ENCODE data around the gene B3GAT2. TPM values are rescaled to one million over a fixed set of nuclear protein-coding genes. Genes with fewer than 3 reads are reported as not detected.
A peak's percentile ranks its signal among the peaks of the same experiment; 100 is the strongest.

The B3GAT2 gene
- total RNA-seq, 1 experiment from 2014 or later = not detected

- Histone ChIP-seq H4K20me1 (ENCODE audit: low read length) (no peaks in the 10 kb centered on the region), H3K9ac (ENCODE audit: low read length) (no peak overlapping the region), H3K27ac (ENCODE audit: low read length) (no peak overlapping the region), H3K4me1 (ENCODE audit: insufficient read depth, low read length) (no peaks in the 10 kb centered on the region), H3K36me3 (ENCODE audit: low read depth, low read length) (no peaks in the 10 kb centered on the region), H3K9me3 (ENCODE audit: low read length) (no peaks in the 10 kb centered on the region), H3K4me2 (ENCODE audit: low read length) (no peak overlapping the region), H3F3A (ENCODE audit: low read length, unreplicated experiment) (no peaks in the 10 kb centered on the region), H3K27me3 (ENCODE audit: low read length) (no peaks in the 10 kb centered on the region), H3K4me3 (ENCODE audit: low read length) (no peak overlapping the region), H3K9me2 (replicated peaks; ENCODE audit: low read length) (no peaks in the 10 kb centered on the region), H2AFZ (ENCODE audit: low read length) (peak overlapping the region; percentile 40; the same call in 1 of the 2 replicates), H3K79me2 (ENCODE audit: low read length) (no peaks in the 10 kb centered on the region)
- ATAC-seq (peak; percentile 74), DNase-seq (peak; percentile 63)
- TF ChIP-seq EZH2 (IDR thresholded peaks at IDR 0.05; ENCODE audit: low read length, unreplicated experiment) = no peak
- TF ChIP-seq, protein P1, sequence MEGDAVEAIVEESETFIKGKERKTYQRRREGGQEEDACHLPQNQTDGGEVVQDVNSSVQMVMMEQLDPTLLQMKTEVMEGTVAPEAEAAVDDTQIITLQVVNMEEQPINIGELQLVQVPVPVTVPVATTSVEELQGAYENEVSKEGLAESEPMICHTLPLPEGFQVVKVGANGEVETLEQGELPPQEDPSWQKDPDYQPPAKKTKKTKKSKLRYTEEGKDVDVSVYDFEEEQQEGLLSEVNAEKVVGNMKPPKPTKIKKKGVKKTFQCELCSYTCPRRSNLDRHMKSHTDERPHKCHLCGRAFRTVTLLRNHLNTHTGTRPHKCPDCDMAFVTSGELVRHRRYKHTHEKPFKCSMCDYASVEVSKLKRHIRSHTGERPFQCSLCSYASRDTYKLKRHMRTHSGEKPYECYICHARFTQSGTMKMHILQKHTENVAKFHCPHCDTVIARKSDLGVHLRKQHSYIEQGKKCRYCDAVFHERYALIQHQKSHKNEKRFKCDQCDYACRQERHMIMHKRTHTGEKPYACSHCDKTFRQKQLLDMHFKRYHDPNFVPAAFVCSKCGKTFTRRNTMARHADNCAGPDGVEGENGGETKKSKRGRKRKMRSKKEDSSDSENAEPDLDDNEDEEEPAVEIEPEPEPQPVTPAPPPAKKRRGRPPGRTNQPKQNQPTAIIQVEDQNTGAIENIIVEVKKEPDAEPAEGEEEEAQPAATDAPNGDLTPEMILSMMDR (conservative IDR thresholded peaks at IDR 0.05; ENCODE audit: low read depth, low read length) = peak; percentile 86
- BruUV-seq (replicated peaks) = no TSS peak
- intact Hi-C loops (cut with micrococcal nuclease) = loop anchor here (1.0 to 10.0 kb wide), 3 partner anchors 128 to 360 kb away; no protein-coding TSS in a partner anchor
- ChIA-PET POLR2A (ENCODE audit: unreplicated experiment) (interaction anchor here (0.6 kb wide), 1 partner anchor 471 kb away, joined by 4 read pairs; the partner anchor contains the start of gene FAM135A), CTCF (interaction anchor here (0.6 to 1.0 kb wide), 4 partner anchors 10 to 364 kb away, joined by 3 to 5 read pairs (median 3); no protein-coding TSS in a partner anchor)
Observed at GRCh38 chr6:70884074-70884983, 72.5 kb downstream of the B3GAT2 start.

GRCh38 chr6:70879496-70879895, 77.4 kb downstream of the B3GAT2 start:
- Histone ChIP-seq H3K4me1 (ENCODE audit: insufficient read depth, low read length) (no peaks in the 10 kb centered on the region), H3K27me3 (ENCODE audit: low read length) (no peaks in the 10 kb centered on the region), H3F3A (ENCODE audit: low read length, unreplicated experiment) (no peaks in the 10 kb centered on the region), H2AFZ (ENCODE audit: low read length) (no peak overlapping the region), H3K9me2 (replicated peaks; ENCODE audit: low read length) (no peaks in the 10 kb centered on the region), H3K79me2 (ENCODE audit: low read length) (no peaks in the 10 kb centered on the region), H3K4me2 (ENCODE audit: low read length) (no peak overlapping the region), H3K4me3 (ENCODE audit: low read length) (no peak overlapping the region), H3K27ac (ENCODE audit: low read length) (no peak overlapping the region), H3K9ac (ENCODE audit: low read length) (no peak overlapping the region), H3K9me3 (ENCODE audit: low read length) (no peaks in the 10 kb centered on the region), H4K20me1 (ENCODE audit: low read length) (no peaks in the 10 kb centered on the region), H3K36me3 (ENCODE audit: low read depth, low read length) (no peaks in the 10 kb centered on the region)
- CTCF ChIA-PET = no interaction called here
- DNase-seq = no peak
- ATAC-seq = no peak
- POLR2A ChIA-PET (ENCODE audit: unreplicated experiment) = no interaction called here
- TF ChIP-seq EZH2 (IDR thresholded peaks at IDR 0.05; ENCODE audit: low read length, unreplicated experiment) = no peak
- TF ChIP-seq EZH2phosphoT487 (IDR thresholded peaks at IDR 0.05; ENCODE audit: borderline replicate concordance, low read length) = no peak
- TF ChIP-seq, protein P1 (conservative IDR thresholded peaks at IDR 0.05; ENCODE audit: low read depth, low read length) = no peak
- BruUV-seq (replicated peaks) = no TSS peak
- intact Hi-C loops (cut with micrococcal nuclease) = no loop called here
